ENCODE results near the gene LGALS12.
A peak's percentile ranks its signal among the peaks of the same experiment; 100 is the strongest.

The LGALS12 gene, protein sequence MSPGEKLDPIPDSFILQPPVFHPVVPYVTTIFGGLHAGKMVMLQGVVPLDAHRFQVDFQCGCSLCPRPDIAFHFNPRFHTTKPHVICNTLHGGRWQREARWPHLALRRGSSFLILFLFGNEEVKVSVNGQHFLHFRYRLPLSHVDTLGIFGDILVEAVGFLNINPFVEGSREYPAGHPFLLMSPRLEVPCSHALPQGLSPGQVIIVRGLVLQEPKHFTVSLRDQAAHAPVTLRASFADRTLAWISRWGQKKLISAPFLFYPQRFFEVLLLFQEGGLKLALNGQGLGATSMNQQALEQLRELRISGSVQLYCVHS

DNA sequence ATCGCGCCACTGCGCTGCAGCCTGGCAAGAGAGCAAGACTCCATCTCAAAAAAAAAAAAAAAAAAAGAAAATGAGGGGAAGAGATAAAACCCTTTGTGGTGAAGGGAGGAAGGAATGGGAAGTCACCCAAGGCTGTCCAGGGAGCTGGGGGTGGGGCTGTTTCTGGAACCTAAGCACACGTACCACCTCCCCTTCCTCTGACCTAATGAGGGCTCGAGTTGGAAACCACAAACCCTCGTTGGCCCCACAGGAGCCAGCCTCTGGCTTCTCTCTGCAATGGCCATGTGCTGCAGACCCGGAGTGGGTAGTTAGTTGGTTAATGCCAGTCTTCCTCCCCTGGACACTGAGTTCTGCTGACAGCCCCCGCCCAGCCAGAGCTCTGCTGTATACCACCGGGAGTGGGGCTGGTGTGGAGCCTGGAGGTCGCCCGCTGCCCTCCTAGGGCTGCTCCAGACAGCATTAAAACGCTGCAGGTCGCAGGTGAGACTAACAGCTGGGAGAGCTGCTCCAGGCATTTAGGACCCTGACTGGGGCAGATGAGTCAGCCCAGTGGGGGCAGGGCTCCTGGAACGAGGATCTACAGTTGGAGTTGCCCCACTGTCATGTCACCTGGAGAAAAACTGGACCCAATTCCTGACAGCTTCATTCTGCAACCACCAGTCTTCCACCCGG, at the start of gene LGALS12:
Gene LGALS12, plus strand, starts transcription at position 228 of the 672 bp plus-strand sequence. Its CDS starts 375 bp downstream, at position 603.
- DNase-seq (ENCODE audit: low read depth in 2 of 2), result peak in 1 of 2 donors; percentile 95
- TF ChIP-seq, protein P1, sequence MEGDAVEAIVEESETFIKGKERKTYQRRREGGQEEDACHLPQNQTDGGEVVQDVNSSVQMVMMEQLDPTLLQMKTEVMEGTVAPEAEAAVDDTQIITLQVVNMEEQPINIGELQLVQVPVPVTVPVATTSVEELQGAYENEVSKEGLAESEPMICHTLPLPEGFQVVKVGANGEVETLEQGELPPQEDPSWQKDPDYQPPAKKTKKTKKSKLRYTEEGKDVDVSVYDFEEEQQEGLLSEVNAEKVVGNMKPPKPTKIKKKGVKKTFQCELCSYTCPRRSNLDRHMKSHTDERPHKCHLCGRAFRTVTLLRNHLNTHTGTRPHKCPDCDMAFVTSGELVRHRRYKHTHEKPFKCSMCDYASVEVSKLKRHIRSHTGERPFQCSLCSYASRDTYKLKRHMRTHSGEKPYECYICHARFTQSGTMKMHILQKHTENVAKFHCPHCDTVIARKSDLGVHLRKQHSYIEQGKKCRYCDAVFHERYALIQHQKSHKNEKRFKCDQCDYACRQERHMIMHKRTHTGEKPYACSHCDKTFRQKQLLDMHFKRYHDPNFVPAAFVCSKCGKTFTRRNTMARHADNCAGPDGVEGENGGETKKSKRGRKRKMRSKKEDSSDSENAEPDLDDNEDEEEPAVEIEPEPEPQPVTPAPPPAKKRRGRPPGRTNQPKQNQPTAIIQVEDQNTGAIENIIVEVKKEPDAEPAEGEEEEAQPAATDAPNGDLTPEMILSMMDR (IDR thresholded peaks at IDR 0.05; ENCODE audit: low read depth, low read length), result no peak
- H3K4me3 ChIP-seq (replicated peaks in 1 of 2; ENCODE audit: low read depth in 2 of 2, low read length in 2 of 2), result peak within 1 kb of the TSS in 1 of 2 donors; percentile 38

DNA sequence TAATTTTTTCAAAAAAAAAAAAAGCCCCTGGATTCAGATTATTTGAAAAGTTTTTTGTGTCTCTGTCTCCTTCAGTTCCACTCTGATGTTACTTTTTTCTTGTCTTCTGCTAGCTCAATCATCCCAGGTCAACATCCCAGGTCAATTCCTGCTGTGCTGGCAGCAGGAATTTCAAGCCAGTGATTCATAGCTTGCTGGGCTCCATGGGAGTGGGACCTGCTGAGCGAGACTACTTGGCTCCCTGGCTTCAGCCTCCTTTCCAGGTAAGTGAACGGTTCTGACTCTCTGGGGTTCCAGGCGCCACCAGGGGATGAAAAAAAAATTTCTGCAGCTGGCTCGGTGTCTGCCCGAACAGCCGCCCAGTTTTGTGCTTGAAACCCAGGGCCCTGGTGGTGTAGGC, 46.3 kb upstream of the LGALS12 start:
- TF ChIP-seq, protein P1 (IDR thresholded peaks at IDR 0.05; ENCODE audit: low read depth, low read length), result no peak
- H3K4me3 ChIP-seq (replicated peaks in 1 of 2; ENCODE audit: low read depth in 2 of 2, low read length in 2 of 2), result no peak overlapping the region
- no peak for DNase-seq (ENCODE audit: low read depth in 2 of 2)

DNA sequence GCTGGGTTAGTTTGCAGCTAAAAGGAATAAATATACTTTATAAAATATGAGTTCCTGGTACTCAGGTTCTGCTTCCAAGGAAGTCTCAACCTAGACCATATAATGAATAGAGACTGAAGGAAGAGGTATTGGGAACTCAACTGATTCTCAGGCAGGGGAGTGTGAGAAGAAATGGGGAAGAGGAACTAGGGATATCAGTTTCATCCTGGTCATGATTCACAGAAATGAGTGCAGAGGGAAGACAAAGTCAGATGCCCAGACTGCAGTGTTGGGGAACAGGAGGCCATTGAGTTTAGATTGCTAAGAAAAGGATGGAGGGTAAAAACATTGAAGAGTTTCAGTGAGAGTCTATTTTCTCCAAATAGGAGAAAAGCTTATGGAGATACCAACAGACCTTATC, 43.7 kb upstream of the LGALS12 start:
- no peak overlapping the region for H3K4me3 ChIP-seq (replicated peaks in 1 of 2; ENCODE audit: low read depth in 2 of 2, low read length in 2 of 2)
- TF ChIP-seq, protein P1 (IDR thresholded peaks at IDR 0.05; ENCODE audit: low read depth, low read length), result no peak
- DNase-seq (ENCODE audit: low read depth in 2 of 2), result no peak

DNA sequence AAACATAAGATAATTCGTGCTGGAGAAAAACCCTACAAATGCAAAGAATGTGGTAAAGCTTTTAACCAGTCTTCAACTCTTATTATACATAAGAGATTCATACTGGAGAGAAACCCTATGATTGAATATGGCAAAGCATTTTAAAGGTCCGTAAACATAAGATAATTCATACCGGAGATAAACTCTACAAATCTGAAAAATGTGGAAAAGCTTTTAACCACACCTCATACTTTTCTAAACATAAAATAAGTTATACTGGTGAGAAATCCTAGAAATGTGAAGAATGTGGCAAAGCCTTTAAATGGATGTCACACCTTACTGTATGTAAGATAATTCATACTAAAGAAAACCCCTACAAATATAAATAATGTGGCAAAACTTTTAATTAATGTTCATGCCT, 35.6 kb upstream of the LGALS12 start:
- TF ChIP-seq, protein P1 (IDR thresholded peaks at IDR 0.05; ENCODE audit: low read depth, low read length), result no peak
- H3K4me3 ChIP-seq (replicated peaks in 1 of 2; ENCODE audit: low read depth in 2 of 2, low read length in 2 of 2), result no peak overlapping the region
- DNase-seq (ENCODE audit: low read depth in 2 of 2), result no peak

DNA sequence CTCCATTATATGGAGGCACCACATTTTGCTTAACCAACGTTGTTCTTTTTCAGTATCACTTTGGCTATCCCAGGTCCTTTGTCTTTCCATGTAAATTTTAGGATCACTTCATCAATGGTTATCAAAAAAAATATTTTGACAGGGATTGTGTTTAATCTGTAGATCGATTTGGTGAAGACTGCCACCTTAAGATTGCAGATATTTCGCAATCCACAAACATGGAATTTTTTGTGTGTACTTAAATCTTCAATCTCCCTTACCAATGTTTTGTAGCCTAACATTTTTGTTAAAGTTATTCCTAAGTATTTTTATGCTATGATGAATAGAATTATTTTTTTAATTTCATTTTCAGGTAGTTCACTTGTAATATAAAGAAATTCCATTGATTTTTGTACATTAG, 33.5 kb upstream of the LGALS12 start:
- no peak overlapping the region for H3K4me3 ChIP-seq (replicated peaks in 1 of 2; ENCODE audit: low read depth in 2 of 2, low read length in 2 of 2)
- no peak for DNase-seq (ENCODE audit: low read depth in 2 of 2)
- TF ChIP-seq, protein P1 (IDR thresholded peaks at IDR 0.05; ENCODE audit: low read depth, low read length), result no peak

DNA sequence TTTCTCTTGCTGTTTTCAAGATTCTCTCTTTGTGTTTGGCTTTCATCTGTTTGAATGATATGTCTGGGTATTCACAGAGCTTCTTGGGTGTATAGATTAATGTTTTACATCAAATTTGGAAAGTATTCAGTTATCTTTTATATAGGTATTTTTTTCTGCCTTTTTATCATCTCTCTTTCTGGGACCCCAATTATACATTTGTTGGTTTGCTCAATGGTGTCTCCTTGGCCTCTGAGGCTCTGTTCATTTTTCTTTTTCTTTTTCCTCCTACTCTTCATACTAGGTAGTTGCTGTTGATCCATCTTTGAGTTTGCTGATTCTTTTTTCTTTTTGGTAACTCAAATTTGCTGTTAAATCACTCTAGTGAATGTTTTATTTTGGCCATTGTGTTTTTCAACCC, 29.3 kb upstream of the LGALS12 start:
- TF ChIP-seq, protein P1 (IDR thresholded peaks at IDR 0.05; ENCODE audit: low read depth, low read length), result no peak
- peak in 1 of 2 donors; percentile 2 for DNase-seq (ENCODE audit: low read depth in 2 of 2)
- no peak overlapping the region for H3K4me3 ChIP-seq (replicated peaks in 1 of 2; ENCODE audit: low read depth in 2 of 2, low read length in 2 of 2)

All from cardiac fibroblast (primary cell).